ENCODE results near the gene TMC3. TPM values are rescaled to one million over a fixed set of nuclear protein-coding genes. Genes with fewer than 3 reads are reported as not detected.
"Not testable (repeated sequence)": the region's sequence is repeated elsewhere in the genome, so short reads cannot be mapped to it uniquely, and the experiment has no call there.

The TMC3 gene
- total and polyA plus RNA-seq, 7 donors: not detected

GRCh38 chr15:81358248-81358647 is 15.8 kb downstream of the TMC3 start:
- 60 to 80% (median 72%) methylated on average over 6 of the region's 6 CpGs for WGBS, 3 donors

GRCh38 chr15:81357180-81357686 is 16.8 kb downstream of the TMC3 start:
- H3K27ac ChIP-seq: no peak overlapping the region
- ATAC-seq (no peak), DNase-seq (no peak)
- TF ChIP-seq CTCF (IDR thresholded peaks at IDR 0.05): no peak
- 80 to 90% (median 83%) methylated on average over 6 of the region's 6 CpGs for WGBS, 3 donors
- H3K27me3 ChIP-seq (ENCODE audit: insufficient read depth in 3 of 3, low read length in 2 of 3): peaks cover 0 to 5% (median 0%) of the 10 kb centered on the region in 3 donors
- no peaks in the 10 kb centered on the region for H3K4me1 ChIP-seq
- intact Hi-C loops (cut with DNase I): no loop called here
- H3K4me3 ChIP-seq: no peak overlapping the region
- no peaks in the 10 kb centered on the region for H3K36me3 ChIP-seq (ENCODE audit: insufficient read depth in 1 of 2, low read depth in 1 of 2)
- H3K9me3 ChIP-seq: no peaks in the 10 kb centered on the region

More at GRCh38 chr15:81358248-81358647, 15.8 kb downstream of the TMC3 start:
- ATAC-seq: no peak
- H3K9me3 ChIP-seq: no peaks in the 10 kb centered on the region
- no peak overlapping the region for H3K27ac ChIP-seq
- intact Hi-C loops (cut with DNase I): no loop called here
- H3K4me3 ChIP-seq: no peak overlapping the region
- TF ChIP-seq CTCF (IDR thresholded peaks at IDR 0.05): no peak
- H3K4me1 ChIP-seq: no peaks in the 10 kb centered on the region
- H3K36me3 ChIP-seq (ENCODE audit: insufficient read depth in 1 of 2, low read depth in 1 of 2): no peaks in the 10 kb centered on the region
- H3K27me3 ChIP-seq (ENCODE audit: insufficient read depth in 3 of 3, low read length in 2 of 3): peaks cover 0 to 5% (median 0%) of the 10 kb centered on the region in 3 donors
- DNase-seq: no peak

GRCh38 chr15:81356252-81356651 is 17.8 kb downstream of the TMC3 start:
- Histone ChIP-seq H3K4me1 (no peaks in the 10 kb centered on the region), H3K4me3 (no peak overlapping the region), H3K27ac (no peak overlapping the region), H3K36me3 (ENCODE audit: insufficient read depth in 1 of 2, low read depth in 1 of 2) (no peaks in the 10 kb centered on the region), H3K27me3 (ENCODE audit: insufficient read depth in 3 of 3, low read length in 2 of 3) (peaks cover 0 to 5% (median 0%) of the 10 kb centered on the region in 3 donors), H3K9me3 (no peaks in the 10 kb centered on the region)
- ATAC-seq (no peak), DNase-seq (no peak)
- TF ChIP-seq CTCF (IDR thresholded peaks at IDR 0.05): no peak
- WGBS, 3 donors: 38 to 45% (median 42%) methylated on average over 5 of the region's 5 CpGs
- intact Hi-C loops (cut with DNase I): no loop called here

GRCh38 chr15:81351651-81352050 is 22.4 kb downstream of the TMC3 start:
- ATAC-seq: no peak
- 27 to 35% (median 28%) methylated on average over 5 of the region's 5 CpGs for WGBS, 3 donors
- no peak for TF ChIP-seq CTCF (IDR thresholded peaks at IDR 0.05)

GRCh38 chr15:81349271-81349670 is 24.7 kb downstream of the TMC3 start:
- H3K4me3 ChIP-seq: no peak overlapping the region
- H3K4me1 ChIP-seq: no peaks in the 10 kb centered on the region
- no peak for TF ChIP-seq CTCF (IDR thresholded peaks at IDR 0.05)
- ATAC-seq: no peak
- WGBS, 3 donors: 96 to 98% (median 98%) methylated on average over 3 of the region's 3 CpGs
- no peaks in the 10 kb centered on the region for H3K9me3 ChIP-seq
- H3K36me3 ChIP-seq (ENCODE audit: insufficient read depth in 1 of 2, low read depth in 1 of 2): no peaks in the 10 kb centered on the region
- H3K27ac ChIP-seq: no peak overlapping the region
- no peak for DNase-seq
- H3K27me3 ChIP-seq (ENCODE audit: insufficient read depth in 3 of 3, low read length in 2 of 3): peaks cover 0 to 3% (median 0%) of the 10 kb centered on the region in 3 donors
- intact Hi-C loops (cut with DNase I): no loop called here

More at GRCh38 chr15:81351651-81352050, 22.4 kb downstream of the TMC3 start:
- Histone ChIP-seq H3K27ac (no peak overlapping the region), H3K36me3 (ENCODE audit: insufficient read depth in 1 of 2, low read depth in 1 of 2) (no peaks in the 10 kb centered on the region), H3K27me3 (ENCODE audit: insufficient read depth in 3 of 3, low read length in 2 of 3) (no peaks in the 10 kb centered on the region), H3K9me3 (no peaks in the 10 kb centered on the region), H3K4me1 (no peaks in the 10 kb centered on the region), H3K4me3 (no peak overlapping the region)
- DNase-seq: no peak
- intact Hi-C loops (cut with DNase I): no loop called here

- ATAC-seq; H3K27me3 ChIP-seq (ENCODE audit: insufficient read depth in 3 of 3, low read length in 2 of 3); H3K4me3 ChIP-seq; H3K9me3 ChIP-seq; H3K4me1 ChIP-seq; H3K27ac ChIP-seq; DNase-seq; H3K36me3 ChIP-seq (ENCODE audit: insufficient read depth in 1 of 2, low read depth in 1 of 2); intact Hi-C loops (cut with DNase I): not testable (repeated sequence)
- 89 to 92% (median 89%) methylated on average over 11 of the region's 11 CpGs for WGBS, 3 donors
These were observed 25.3 kb downstream of the TMC3 start for GRCh38 chr15:81348691-81349090.
